HG02943 (cell line): ENCODE results near the gene SCN8A.
"Not testable (repeated sequence)": the region's sequence is repeated elsewhere in the genome, so short reads cannot be mapped to it uniquely, and the experiment has no call there.

Experiments used
- ATAC-seq: cut with Tn5 transposase; IDR thresholded peaks from one replicate; pipeline ENCODE4 v1.9.1; 2021; ENCODE audit warnings: mild to moderate bottlenecking, low read depth, moderate library complexity; ENCODE audit not compliant: unreplicated experiment

Gene SCN8A

DNA sequence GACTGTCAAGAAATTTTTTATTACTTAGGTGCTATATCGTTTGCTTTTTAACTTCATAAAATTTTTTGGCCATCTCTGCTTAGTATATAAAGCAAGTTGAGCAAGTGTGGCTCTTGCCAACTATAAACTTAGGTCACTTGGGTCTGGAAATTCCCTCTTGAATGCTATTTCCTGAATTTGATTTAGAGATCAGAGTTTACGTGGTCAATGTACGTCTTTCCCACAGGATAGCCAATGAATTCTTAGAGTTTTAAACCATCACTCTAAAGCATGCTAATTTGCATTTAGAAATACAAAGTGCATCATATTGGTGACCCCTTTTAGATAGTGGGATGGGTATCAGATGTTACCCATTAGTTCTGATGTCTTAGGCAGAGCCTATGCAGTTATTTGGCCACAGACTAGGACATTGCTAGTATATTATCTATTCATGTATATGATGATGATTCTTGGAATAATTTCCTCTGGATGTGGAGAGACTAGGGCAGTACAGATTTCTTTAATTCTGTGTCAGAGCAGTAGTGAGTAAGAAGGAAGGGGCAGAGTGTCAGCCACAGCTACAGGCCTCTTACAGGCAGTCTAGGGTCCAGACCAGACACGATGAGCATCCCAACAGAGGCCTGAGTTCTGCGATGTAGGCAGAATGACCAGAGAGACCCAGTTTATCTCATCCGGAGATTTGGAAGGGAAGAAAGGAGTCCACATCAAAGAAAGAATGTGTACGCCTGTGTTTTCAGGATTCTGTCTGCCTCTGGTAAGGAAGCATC lies 30.3 kb downstream of the SCN8A start:
- no peak for ATAC-seq

GRCh38 chr12:51622564-51622963 lies 31.5 kb downstream of the SCN8A start:
- ATAC-seq = no peak

DNA sequence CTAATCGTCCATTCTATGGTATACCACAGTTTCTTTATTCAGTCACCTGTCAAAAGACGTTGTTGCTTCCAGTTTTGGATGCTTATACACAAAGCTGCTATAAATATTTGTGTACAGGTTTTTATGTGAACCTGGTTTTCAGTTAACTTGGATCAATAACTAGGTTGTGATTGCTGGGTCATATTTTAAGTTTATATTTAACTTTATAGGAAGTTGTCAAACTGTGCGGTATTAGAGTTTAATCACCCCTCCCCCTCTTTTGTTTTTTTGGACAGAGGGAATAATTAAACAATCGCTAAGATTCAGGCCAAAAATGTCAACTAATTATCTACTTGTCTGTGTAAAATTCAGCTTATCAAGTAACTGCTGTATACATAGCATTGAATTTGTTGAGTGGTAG lies 34.3 kb downstream of the SCN8A start:
- no peak for ATAC-seq

DNA sequence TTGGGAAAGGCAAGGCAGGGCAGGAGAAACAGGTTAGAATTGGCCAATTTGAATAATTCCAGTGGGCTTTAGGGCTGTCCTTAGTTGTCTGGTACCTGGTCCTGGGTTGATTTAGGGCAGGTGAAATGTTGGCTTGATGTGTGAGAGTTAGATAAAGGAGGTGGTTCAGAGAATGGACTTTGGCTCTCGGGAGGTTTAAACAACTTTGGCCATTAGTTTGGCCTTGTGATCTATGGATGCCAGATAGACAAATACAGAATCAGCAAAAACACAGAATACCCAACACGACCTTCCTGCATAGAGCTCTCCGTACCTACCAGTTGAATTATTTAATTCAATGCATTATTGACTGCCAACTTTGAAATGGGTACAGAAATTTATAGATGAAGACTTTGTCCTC lies 35.1 kb downstream of the SCN8A start:
- ATAC-seq = no peak

DNA sequence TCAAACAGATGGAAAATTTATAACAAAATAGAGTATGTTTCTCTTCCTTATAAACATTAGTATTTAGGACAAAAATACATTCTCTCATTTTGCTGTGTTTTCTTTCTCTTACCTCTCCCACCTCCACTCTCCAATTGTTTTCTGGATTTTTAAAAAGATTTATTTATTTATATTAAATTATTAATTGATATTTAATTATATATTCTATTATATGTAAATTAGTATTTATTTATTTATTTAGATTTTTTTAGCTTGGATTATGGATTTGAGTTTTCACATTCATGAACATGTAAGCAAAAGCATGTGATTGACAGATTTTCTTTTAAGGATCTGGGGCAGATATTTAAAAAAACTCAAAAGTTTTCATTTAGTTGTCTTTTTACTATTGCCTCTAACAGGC lies 35.6 kb downstream of the SCN8A start:
- ATAC-seq = no peak

DNA sequence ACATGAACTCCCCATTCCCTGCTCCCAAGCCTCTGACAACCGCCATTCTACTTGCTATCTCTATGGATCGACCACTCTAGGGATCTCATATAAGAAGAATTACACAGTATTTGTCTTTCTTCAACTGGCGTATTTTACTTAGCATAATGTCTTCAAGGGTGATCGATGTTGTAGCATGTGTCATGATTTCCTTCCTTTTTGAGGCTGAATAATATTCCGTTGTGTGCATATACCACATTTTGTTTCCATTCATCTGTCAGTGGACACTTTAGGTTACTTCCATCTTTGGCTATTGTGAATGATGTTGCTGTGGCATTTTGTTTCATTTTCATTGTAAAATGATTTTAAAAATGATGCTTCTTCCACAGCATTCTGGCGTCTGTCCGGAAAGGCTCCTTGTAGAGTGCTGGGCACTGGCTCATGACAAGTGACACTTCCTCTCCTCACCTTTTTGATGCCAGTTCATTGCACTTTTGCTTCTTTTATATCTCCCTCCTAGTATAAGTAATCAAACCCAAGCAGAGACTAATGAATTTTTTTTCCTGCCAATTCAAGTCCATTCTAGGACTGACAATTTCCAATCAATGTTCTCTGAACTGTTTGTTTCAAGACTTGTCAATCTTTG lies 39.3 kb downstream of the SCN8A start:
- ATAC-seq = no peak

GRCh38 chr12:51630986-51631385 lies 40.0 kb downstream of the SCN8A start:
- no peak for ATAC-seq

- ATAC-seq = no peak
Measured at GRCh38 chr12:51631591-51631990, 40.6 kb downstream of the SCN8A start.

DNA sequence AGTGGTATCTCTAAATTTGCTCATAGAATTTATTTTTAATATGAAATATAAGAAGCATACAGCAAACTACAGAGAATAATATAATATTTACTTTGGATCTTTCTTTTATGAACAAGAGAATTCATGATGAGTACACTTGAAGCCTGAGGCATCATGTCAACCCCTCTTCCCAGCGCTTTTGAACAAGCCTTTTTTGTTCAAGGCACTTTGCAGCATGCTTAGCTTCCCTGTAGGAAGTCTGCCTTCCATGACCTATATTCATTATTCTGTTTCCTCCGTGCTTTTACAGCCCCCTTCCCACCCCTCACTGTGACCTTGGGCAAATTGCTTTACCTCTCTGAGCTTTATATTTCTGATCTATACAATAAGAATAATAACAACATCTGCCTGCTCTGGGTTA lies 41.6 kb downstream of the SCN8A start:
- ATAC-seq = no peak

- ATAC-seq = no peak
Measured at GRCh38 chr12:51635346-51635745, 44.3 kb downstream of the SCN8A start.

DNA sequence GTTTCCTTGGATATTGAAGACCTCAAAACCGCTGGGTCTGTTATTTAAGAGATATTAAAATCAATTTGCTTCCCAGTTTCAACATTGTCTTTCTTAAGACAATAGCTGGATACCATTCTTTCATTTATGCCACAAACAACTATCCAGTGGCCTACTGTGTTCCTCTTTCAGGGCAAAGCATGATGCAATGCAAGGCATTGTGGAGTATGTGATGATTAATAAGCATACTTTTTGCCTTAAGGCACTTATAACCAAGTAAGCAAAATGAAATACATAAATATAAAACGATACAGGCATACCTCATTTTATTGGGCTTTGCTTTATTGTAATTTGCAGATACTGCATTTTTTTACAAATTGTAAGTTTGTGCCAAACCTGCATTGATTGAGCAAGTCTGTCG lies 45.5 kb downstream of the SCN8A start:
- no peak for ATAC-seq

- ATAC-seq = no peak
Measured at GRCh38 chr12:51636986-51637385, 46.0 kb downstream of the SCN8A start.

DNA sequence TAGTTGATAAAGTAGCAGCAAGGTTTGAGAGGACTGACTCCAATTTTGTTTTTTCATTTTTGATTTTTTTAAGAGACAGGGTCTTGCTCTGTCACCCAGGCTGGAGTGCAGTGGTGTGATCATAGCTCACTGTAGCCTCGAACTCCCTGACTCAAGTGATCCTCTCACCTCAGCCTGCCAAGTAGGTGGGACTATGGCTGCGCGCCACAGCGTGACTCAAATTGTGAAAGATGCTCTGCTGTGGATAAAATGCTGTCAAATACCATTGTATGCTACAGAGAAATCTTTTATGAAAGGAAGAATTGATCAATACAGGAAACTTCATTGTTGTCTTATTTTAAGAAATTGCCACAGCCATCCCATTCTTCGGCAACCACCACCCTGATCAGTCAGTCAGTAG lies 48.3 kb downstream of the SCN8A start:
- ATAC-seq = no peak

DNA sequence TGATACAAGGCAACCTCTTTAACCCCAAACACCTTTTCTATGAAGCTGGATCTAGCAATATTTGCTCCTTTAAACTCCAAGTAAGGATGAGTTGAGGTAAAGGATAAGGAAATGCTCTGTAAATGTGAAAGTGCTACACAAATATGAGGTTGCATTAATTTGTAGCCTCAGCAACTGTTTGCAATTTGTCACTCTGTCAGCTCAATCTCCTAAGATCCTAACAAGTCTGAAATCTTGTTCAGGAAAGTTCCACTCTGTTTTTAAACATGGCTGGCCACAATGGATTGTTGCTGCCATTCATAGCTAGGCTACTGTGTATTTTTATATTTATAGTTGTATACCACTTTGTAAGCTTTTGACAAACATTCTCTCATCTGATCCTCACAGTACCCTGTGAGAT lies 51.3 kb downstream of the SCN8A start:
- no peak for ATAC-seq

DNA sequence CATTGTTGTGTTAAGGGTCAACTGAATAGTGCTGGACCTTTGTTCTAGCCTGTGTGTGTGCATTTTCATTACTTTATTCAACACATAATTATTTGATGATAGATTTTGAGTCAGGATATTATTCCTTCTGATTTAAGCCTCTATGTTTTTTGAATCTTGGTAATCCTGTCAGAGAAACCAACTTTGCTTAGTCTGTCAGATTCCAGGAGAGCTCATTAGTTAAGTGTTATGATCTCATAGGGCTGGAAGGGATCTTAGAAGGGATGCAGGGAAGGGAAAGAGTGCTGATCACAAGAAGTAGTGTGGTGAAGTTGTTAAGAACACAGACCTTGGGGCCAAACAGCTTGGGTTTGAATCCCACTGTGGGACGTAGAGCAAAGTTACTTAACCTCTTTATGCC lies 52.9 kb downstream of the SCN8A start:
- no peak for ATAC-seq

- ATAC-seq = not testable (repeated sequence)
Measured at GRCh38 chr12:51644691-51645090, 53.7 kb downstream of the SCN8A start.

DNA sequence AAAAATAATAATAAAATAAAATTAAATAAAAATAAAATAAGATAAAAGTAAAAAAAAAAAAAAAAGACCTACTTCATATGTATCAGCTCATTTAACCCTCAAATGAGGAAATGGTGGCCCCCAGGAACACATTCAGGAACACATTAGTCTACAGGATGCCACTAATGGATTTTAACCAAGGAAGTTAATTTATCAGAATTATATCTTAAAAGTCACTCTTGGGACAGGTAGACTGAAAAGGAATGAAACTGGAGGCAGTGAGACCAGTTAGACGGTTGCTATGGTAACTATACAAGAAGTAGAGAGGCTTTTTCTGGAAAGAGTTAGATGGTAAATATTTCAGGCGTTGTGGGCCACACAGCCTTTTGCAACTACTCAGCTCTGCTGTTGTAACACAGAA lies 54.9 kb downstream of the SCN8A start:
- ATAC-seq = no peak

GRCh38 chr12:51647647-51648046 lies 56.6 kb downstream of the SCN8A start:
- ATAC-seq = no peak

DNA sequence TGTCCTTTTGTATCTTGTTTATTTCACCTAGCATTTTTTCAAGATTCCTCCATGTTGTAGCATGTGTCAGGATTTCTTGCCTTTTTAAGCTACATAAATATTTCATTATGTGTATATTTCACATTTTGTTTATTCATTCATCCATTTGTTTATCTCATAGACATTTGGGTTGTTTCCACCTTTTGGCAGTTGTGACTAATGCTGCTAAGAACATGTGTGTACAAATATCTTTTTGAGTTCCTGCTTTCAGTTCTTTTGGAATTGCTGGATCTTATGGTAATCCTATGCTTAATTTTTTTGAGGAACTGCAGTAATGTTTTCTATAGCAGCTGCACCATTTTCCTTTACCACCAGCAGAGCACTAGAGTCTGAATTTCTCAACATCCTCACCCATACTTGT lies 62.4 kb downstream of the SCN8A start:
- no peak for ATAC-seq

DNA sequence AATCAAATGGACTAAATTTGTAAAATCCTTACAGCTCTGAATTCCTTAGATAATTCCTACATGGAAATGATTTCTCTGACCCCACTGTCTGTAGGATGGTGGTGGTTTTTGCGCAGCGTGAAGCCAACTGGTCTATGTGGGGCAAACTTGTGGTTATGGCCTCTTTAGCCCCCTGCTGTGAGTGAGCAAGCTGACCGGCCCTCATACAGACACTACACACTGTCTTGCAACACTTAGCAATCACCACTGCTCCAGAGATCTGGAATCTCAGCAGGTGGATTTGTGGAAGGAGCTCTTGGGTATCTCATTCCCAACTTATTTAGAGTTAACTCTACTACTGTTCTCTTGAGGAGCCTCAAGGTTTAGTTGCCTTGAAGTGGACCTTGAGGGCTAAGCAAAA lies 70.2 kb downstream of the SCN8A start:
- ATAC-seq = no peak

DNA sequence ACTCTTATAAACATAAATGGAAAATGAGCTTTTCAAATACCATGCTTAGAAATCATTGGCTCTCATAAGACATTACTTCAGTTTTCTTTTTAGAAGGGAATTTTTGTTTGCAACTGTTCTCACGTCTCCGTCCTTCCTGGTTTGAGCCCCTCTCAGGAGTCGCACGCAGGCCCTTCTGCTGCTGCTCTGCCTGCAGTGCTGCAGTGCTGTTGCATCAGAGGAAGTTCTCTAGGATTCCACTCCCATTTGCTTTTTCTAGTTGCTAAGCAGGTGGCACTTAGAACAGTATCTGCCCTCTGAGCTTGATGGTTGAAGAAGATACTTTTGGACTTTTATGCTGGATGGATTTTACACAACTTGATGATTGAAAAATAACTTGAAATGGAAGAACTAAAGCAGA lies 70.8 kb downstream of the SCN8A start:
- ATAC-seq = no peak

DNA sequence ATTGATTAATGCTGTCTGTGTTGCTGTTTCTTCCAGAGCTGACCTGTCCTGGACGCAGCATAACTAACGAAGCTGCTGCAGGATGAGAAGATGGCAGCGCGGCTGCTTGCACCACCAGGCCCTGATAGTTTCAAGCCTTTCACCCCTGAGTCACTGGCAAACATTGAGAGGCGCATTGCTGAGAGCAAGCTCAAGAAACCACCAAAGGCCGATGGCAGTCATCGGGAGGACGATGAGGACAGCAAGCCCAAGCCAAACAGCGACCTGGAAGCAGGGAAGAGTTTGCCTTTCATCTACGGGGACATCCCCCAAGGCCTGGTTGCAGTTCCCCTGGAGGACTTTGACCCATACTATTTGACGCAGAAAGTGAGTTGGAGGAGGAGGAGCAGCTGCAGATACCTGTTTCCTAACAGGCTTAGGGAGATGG lies 71.7 kb downstream of the SCN8A start:
- no peak for ATAC-seq
